Activated T-cell treated with anti-CD3 and anti-CD28 coated beads for 48 hours (primary cell): Measurements from ENCODE around the gene TYRO3.
"Not testable (repeated sequence)": the region's sequence is repeated elsewhere in the genome, so short reads cannot be mapped to it uniquely, and the experiment has no call there.

Experiments
- DNase-seq: peaks from one replicate; pipeline ENCODE4 v3.0.0-alpha.2; 2020; ENCODE audit warnings: low read depth

TYRO3 gene

DNA sequence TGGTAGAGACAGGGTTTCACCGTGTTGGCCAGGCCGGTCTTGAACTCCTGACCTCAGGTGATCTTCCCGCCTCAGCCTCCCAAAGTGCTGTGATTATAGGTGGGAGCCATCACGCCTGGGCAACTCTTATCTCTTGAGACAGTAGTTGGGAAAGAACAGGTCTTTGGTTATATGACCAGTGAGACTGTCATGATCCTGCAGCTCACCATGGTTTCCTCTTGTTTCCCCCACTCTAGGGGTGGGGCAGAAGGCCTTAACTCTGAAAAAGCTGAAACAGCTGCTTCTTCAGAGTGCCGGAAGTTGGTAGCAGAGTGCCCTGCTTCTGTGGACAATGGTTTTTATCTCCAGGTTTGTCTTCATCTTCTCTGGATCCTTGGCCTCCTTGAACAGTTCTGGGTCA is 4.7 kb upstream of the TYRO3 start:
- DNase-seq = no peak

GRCh38 chr15:41554915-41555314 is 4.1 kb upstream of the TYRO3 start:
- DNase-seq = no peak

GRCh38 chr15:41556677-41557076 is 2.3 kb upstream of the TYRO3 start:
- no peak for DNase-seq

- peak; percentile 70 for DNase-seq
Measured at GRCh38 chr15:41557673-41558399, 1.2 kb upstream of the TYRO3 start.

DNA sequence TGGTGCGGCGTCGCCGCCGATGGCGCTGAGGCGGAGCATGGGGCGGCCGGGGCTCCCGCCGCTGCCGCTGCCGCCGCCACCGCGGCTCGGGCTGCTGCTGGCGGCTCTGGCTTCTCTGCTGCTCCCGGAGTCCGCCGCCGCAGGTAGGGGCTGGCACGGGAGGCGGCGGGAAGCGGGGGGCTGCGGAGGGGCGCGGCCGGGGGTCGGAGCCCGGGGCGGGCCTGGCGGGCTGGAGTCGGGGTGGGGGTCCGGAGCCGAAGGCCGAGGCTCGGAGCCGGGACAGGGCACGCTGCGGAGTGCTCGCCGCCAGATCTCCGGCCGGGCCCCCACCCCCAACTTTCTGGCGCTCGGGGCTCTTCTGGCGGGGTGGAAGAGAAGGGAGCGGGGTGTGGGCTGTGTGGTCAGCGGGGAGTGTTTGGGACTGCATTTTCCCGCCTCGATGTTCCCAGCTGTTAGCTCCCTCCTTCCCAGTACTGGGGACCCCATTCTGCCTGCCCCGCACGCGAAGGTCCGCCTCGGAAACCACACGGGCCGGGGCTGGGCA is 299 bp downstream of the TYRO3 start:
- no peak for DNase-seq

DNA sequence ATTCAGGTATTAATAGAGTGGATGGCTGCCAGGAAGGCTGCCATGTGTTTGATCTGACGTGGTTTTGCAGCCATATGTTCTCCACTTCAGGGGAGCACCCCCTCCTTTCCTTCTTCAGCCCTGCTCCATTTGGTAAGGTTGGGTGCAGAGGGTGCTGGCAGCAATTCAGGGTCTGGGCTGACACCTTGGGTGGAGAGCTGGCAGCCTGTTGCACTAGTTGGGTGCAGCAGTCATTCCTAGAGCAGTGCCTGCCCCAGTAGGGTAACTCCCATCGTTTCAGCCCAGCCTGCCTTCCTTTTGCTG is 1.5 kb downstream of the TYRO3 start:
- no peak for DNase-seq

- DNase-seq = no peak
Measured at GRCh38 chr15:41561104-41561776, 2.2 kb downstream of the TYRO3 start.

GRCh38 chr15:41561777-41562145 is 2.7 kb downstream of the TYRO3 start:
- no peak for DNase-seq

- DNase-seq = no peak
Measured at GRCh38 chr15:41562244-41562643, 3.2 kb downstream of the TYRO3 start.

DNA sequence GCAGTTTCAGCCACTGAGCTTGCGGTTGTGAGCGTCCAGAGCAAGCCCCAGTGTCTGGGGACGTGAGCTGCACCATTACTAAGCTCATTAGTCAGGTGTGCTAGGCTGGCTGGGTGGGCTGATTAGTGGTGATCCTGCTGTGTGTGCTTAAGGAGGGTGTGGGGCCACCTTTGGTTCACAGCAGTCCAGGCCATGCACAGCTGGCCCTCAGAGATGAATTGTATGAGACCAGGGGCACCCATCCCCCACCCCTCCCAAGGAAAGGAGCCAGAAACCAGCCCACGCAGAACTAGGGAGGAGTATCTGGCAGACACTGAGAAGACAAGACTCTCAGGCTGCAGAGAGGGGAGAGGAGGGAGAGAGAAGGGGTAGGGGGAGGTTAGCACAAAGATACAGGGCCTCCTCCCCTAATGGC is 3.8 kb downstream of the TYRO3 start:
- DNase-seq = no peak

GRCh38 chr15:41564286-41564959 is 5.4 kb downstream of the TYRO3 start:
- DNase-seq = no peak

GRCh38 chr15:41564960-41565502 is 6.0 kb downstream of the TYRO3 start:
- no peak for DNase-seq

DNA sequence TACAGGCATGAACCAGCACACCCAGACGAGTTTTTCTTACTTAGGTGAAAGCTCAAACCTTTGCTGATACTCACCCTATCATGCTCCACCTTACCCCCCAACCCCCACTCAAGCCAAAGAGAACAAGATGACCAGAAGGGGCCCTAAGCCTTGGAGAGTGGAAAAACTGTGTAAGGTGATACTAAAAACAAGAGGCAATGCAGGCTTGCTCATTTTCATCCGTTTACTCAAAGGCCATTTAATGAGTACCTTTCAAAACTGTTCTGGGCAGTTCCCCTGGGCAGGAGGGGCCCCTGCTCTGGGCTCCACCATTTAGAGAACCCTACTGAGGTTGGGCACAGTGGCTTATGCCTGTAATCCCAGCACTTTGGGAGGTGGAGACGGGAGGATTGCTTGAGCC is 6.7 kb downstream of the TYRO3 start:
- no peak for DNase-seq

- DNase-seq = no peak
Measured at GRCh38 chr15:41566121-41566885, 7.3 kb downstream of the TYRO3 start.

DNA sequence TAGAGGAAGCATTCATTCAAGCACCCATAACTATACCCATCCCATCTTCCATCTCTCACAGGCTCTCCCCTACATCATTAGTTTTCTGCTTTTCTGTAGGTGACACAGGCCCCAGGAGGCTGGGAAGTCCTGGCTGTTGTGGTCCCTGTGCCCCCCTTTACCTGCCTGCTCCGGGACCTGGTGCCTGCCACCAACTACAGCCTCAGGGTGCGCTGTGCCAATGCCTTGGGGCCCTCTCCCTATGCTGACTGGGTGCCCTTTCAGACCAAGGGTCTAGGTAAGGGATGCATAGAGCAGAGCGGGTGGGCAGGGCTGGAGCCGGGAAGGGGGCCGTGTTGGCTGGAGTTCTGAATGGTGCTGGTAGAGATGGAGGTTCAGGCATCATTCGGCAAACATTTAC is 8.2 kb downstream of the TYRO3 start:
- no peak for DNase-seq

DNA sequence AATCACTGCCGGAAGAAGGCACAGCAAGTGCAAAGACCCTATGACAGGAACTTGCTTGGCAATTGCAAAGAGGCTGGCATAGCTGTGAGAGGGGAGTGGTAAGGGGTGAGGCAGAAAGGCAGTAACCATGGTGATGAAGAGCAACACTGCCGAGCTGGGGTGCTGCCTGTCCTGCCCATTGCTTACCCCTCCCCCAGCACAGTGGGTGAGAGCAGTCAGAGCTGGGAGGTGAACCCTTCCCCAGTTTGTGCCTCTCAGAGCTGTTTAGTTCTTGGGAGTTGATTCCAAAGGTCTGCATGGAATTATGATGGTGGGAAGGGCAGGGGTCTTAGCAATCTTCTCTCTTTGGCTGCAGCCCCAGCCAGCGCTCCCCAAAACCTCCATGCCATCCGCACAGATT is 8.8 kb downstream of the TYRO3 start:
- DNase-seq = no peak

DNA sequence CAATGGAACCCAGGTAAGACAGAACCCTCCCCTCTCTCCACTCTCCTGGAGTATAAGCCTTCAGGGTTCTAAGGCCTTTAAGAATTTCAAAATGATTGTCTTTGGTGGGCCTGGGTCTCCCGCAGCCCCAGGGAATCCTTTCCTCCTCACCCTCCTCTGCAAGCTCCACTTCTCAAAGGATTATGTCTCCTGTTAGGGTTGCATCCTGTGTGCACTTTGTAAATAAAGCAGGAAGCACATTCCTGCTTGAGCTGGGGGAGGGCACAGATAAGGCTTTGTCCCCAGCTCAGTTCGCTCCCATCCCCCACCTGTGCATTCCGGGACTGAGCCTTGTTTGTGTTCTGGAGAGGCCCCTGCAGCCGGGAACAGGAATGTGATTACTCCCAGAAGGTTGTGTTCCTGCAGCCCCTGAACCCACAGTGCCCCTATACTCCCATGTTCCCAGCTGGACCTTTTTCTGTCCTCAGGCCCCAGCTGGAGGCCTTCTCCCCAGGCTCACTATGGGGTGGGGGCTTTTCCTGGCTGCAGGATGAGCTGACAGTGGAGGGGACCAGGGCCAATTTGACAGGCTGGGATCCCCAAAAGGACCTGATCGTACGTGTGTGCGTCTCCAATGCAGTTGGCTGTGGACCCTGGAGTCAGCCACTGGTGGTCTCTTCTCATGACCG is 9.5 kb downstream of the TYRO3 start:
- DNase-seq = no peak

GRCh38 chr15:41569232-41569631 is 10.2 kb downstream of the TYRO3 start:
- DNase-seq = not testable (repeated sequence)

- no peak for DNase-seq
Measured at GRCh38 chr15:41570764-41571163, 11.8 kb downstream of the TYRO3 start.

DNA sequence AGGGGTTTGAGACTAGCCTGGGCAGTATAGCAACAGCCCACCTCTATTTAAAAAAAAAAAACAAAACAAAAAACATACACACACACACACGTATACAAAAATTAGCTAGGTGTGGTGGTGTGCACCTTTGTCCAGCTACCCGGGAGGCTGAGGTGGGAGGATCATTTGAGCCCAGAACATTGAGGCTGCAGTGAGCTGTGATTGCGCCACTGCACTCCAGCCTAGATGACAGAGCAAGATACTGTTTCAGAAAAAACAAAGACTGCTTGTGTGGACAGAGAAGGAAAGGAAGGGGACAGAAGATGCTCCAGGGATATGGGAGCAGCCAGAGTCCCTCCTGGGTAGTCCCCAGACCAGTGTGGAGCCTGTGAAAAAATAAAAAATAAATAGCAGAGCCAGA is 12.9 kb downstream of the TYRO3 start:
- no peak for DNase-seq

DNA sequence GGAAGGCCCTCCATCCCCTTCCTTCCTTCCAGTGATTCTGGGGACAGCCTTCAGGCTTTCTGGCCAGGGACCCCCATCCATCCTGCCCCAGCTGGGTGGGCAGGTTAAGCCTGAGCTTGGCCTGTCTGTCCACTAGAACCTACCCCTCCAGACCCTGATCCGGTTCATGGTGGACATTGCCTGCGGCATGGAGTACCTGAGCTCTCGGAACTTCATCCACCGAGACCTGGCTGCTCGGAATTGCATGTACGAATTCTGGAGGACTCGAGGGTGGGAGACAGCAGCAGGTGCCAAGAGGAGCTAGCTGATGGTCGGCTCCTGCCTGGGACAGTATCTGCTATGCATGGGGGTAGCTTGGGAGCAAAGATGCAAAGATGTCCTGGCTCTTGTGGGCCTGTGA is 13.9 kb downstream of the TYRO3 start:
- DNase-seq = no peak

GRCh38 chr15:41573396-41573795 is 14.4 kb downstream of the TYRO3 start:
- DNase-seq = no peak
